Erythroblast (primary cell): ENCODE measurements around the gene BEST3.

Source experiments
- GATA1 ChIP-seq: IDR thresholded peaks from 2 replicates; pipeline ENCODE4 v1.6.1; 2011; ENCODE audit warnings: low read depth, mild to moderate bottlenecking, control low read depth, low read length, moderate library complexity
- POLR2A ChIP-seq: IDR thresholded peaks from 2 replicates; pipeline ENCODE4 v1.6.1; 2011; ENCODE audit warnings: mild to moderate bottlenecking, low read length

- no peak for TF ChIP-seq POLR2A
- no peak for TF ChIP-seq GATA1
Measured at GRCh38 chr12:69676257-69677012, 22.7 kb downstream of the BEST3 start.
